GM10266 (cell line): Measurements from ENCODE around the gene CCDC88C.

Source experiments
- DNase-seq: peaks from one replicate; pipeline ENCODE4 v3.0.0; 2012; ENCODE audit errors: extremely low spot score
- TF ChIP-seq, protein P1 (sequence below): IDR thresholded peaks from 2 replicates; pipeline ENCODE4 v1.5.1; 2012; ENCODE audit warnings: mild to moderate bottlenecking, low read depth; ENCODE audit not compliant: control insufficient read depth, insufficient read depth; ENCODE audit errors: missing control alignments

Gene CCDC88C

DNA sequence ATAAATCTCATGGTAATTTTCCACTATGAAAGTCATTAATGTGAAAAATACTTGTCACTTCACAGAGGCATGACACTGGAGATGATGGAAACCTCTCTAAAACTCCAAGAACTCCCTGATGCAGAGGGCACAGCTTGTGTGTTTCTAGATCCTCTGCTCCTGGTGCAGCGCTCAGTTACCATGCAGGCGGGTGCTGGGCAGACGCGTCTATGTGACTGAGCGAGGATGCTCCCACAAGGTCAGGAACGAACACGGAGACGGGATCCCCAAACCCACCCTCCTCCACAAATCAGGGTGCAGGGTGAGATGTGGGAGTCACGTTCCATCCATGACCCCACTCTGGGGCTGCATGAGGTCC lies 81.5 kb downstream of the CCDC88C start:
- TF ChIP-seq, protein P1, sequence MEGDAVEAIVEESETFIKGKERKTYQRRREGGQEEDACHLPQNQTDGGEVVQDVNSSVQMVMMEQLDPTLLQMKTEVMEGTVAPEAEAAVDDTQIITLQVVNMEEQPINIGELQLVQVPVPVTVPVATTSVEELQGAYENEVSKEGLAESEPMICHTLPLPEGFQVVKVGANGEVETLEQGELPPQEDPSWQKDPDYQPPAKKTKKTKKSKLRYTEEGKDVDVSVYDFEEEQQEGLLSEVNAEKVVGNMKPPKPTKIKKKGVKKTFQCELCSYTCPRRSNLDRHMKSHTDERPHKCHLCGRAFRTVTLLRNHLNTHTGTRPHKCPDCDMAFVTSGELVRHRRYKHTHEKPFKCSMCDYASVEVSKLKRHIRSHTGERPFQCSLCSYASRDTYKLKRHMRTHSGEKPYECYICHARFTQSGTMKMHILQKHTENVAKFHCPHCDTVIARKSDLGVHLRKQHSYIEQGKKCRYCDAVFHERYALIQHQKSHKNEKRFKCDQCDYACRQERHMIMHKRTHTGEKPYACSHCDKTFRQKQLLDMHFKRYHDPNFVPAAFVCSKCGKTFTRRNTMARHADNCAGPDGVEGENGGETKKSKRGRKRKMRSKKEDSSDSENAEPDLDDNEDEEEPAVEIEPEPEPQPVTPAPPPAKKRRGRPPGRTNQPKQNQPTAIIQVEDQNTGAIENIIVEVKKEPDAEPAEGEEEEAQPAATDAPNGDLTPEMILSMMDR: no peak
- DNase-seq: no peak

DNA sequence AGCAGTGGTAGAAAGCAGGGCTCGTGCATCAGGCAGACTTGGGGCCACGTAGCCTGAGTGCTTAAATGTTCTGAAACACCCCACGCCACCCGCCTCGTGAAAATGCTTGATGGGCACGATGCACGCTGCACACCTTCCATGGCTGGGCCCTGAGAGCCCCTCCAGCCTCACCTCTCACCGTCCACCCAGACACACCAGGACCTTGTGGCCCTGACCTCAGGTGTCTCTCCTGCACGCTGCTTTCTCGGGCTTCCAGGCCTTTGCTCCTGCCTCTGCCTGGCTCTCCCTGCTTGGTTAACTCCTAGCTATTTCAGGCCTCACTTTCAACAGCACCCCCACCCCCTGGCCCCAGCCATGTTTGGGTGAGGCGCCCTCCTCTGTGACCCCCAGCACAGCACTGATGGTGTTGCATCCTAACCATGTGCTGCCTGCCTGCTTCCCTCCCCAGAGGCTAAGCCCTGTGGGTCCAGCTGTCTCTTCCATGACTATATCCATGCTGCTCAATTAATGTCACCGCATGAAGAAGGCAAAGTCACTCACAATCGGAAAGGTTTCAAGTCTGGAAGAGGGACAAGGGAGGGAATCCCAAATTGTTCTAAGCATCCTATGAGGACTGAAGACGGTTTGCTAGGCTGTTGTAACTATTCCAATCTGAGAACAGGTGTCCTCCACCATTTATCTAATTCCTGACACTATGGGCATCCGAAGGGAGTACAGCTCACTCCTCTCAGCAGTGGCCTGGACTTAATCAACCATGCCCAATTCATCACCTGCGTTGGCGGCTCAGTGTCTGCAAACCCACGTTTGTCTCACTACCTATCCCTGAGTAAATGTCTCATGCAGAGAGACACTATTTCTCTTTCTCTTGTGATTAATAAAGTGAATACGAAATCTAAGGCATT lies 82.2 kb downstream of the CCDC88C start:
- DNase-seq: no peak
- TF ChIP-seq, protein P1: no peak

DNA sequence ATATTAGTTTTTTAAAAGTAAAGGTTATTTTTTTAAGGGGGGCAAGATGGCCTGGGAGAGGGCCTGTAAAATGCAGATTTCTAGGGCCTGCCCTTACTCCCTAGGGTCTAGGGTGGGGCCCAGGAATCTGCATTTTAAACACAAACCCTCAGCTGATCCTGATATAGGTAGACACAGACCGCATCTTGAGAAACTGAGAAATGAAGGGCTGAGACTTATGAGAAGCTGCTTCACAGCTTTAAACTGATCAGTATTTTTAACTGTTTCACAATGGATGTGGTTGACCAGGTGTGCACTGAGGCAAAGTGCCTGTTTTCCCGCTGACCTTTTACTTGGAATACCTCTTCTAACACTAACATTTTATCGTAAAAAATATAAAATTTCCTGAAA lies 84.0 kb downstream of the CCDC88C start:
- DNase-seq: peak; percentile 64
- TF ChIP-seq, protein P1: no peak

DNA sequence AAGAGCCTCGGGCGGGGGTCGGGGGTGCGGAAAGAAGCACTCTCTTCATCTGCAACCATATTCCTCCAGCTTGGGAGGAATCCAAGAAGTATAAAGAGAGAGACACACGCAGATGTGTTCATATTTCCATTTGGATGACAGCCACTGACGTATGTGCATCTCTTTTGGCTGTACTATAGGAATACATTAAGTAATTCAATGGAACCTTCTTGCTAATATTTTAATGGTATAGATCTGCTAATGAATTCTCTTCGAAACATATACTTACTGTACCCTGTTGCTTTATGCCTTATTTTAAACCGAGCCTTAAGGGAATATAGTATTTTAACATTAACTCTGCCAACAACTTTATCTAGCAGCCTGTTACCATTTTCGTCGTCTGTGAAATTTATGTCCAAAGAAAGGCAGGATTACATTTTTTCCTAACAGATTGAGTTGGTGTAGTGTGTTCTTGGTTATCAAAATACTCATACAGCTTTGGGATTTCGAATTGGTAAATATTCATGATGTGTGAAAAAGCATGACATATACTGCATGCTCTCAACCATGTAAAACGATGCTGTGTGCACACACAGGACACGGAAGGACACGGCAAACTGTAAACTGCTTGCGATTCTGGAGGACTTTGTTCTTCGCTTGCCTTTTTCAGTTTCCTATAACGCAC lies 84.5 kb downstream of the CCDC88C start:
- TF ChIP-seq, protein P1: no peak
- DNase-seq: no peak

DNA sequence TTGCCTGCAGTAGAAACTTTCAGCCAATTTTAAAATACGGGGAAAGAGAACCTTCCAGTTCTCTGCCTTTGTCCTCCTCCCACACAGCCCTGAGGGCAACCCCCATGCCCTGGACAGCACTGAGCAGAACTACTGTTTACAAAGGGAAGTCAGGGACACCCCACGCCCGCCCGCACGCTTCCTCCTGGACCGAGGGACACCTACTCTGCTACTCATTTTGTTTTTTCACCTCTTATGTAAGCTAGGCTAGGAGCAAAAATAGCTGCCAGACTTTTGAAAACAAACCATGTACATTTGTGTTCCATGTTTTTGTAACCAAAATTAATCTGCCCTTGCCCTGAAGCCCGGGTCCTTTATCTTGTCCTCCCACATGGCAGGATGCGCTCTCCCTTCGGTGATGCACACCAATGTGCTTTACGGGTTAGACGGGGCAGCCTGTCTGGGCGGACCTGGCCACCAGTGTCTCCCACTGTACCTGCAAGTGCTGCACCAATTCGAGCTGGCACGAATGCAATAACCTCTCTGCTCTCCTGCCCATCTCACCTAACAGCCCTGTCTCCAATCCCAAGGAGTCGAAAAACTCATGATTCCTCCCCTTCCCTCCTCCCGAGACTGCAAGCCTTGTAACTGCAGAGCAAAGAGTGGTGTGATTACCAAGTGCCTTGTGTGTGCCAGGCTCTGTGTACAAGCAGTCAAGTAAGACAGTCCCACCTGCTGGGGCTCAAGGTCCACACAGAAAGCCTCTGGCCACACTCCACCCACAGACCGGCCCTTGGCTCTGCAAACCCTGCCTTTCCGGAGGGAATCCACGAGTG lies 85.2 kb downstream of the CCDC88C start:
- TF ChIP-seq, protein P1: no peak
- DNase-seq: no peak

DNA sequence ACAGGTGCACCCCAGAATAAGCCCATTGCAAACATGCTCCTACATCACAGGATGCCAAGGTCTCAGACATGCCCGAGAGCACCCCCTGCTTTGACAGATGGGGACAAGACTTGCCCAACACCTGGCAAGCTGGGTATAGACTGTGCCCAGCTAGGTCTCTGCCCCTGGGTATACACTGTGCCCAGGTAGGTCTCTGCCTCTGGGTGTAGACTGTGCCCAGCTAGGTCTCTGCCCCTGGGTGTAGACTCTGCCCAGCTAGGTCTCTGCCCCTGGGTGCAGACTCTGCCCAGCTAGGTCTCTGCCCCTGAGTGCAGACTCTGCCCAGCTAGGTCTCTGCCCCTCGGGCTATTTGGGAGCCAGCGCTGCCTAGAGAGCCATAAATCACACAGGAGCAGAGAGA lies 85.9 kb downstream of the CCDC88C start:
- no peak for DNase-seq
- TF ChIP-seq, protein P1: no peak

DNA sequence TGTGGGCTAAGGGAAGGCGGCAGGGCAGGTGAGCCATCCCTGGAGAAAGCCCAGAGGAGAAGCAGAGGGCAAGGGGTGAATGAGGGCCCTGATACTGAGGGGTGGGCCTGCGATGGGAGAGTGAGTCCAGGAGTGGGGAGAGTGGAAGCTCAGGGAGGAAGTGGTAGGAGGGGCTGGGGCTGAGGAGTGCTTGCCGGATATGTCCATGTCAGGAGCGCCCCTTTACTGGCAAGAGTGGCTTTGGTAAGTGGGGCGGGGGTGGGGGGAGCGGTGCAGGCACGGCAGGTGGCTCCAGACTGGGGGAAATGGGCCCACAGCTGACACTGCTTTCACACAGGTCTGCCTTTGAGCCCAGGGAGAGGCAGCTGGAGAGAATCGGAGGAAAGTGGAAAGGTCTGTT lies 86.8 kb downstream of the CCDC88C start:
- DNase-seq: no peak
- TF ChIP-seq, protein P1: no peak
